Loucy (cell line): ENCODE measurements around the gene AIMP1.
"Not testable (repeated sequence)": the region's sequence is repeated elsewhere in the genome, so short reads cannot be mapped to it uniquely, and the experiment has no call there.

Experiments used
- H2AFZ ChIP-seq: fragments of 200-600 bp; sonication (generic); 2 replicates; pipeline ENCODE4 v1.6.0; 2016; ENCODE audit warnings: antibody characterized with exemption, mild to moderate bottlenecking, low read length, moderate library complexity
- H3F3A ChIP-seq: fragments of 200-600 bp; 2 replicates; pipeline ENCODE4 v1.6.0; 2016; ENCODE audit warnings: antibody characterized with exemption, low read depth, mild to moderate bottlenecking
- H3K27me3 ChIP-seq: fragments of 200-600 bp; sonication (generic); 2 replicates; pipeline ENCODE4 v1.6.1; 2014; ENCODE audit warnings: low read length, mild to moderate bottlenecking; ENCODE audit not compliant: insufficient read depth, poor library complexity, severe bottlenecking
- H3K36me3 ChIP-seq: fragments of 200-600 bp; sonication (generic); 2 replicates; pipeline ENCODE4 v1.6.1; 2016; ENCODE audit warnings: low read length; ENCODE audit not compliant: insufficient read depth
- H3K4me1 ChIP-seq: fragments of 200-600 bp; sonication (generic); 2 replicates; pipeline ENCODE4 v1.5.1; 2014; ENCODE audit warnings: low read length, mild to moderate bottlenecking; ENCODE audit not compliant: insufficient read depth, poor library complexity, severe bottlenecking
- H3K4me2 ChIP-seq: fragments of 200-600 bp; sonication (generic); 2 replicates; pipeline ENCODE4 v1.6.0; 2014; ENCODE audit warnings: antibody characterized with exemption, low read length, low read depth, mild to moderate bottlenecking; ENCODE audit not compliant: poor library complexity, severe bottlenecking
- H3K4me3 ChIP-seq: fragments of 200-600 bp; sonication (generic); 2 replicates; pipeline ENCODE4 v1.5.1; 2014; ENCODE audit warnings: low read length, mild to moderate bottlenecking, mixed read lengths; ENCODE audit not compliant: poor library complexity, severe bottlenecking
- H3K79me2 ChIP-seq: fragments of 200-600 bp; sonication (generic); 2 replicates; pipeline ENCODE4 v1.6.1; 2014; ENCODE audit warnings: low read length; ENCODE audit not compliant: insufficient read depth
- H3K9ac ChIP-seq: fragments of 200-600 bp; sonication (generic); 2 replicates; pipeline ENCODE4 v1.6.0; 2014; ENCODE audit warnings: mild to moderate bottlenecking, low read depth, low read length, moderate library complexity; ENCODE audit not compliant: poor library complexity, severe bottlenecking
- H3K9me2 ChIP-seq: fragments of 200-600 bp; sonication (generic); replicated peaks from 2 replicates; pipeline ENCODE4 v1.6.1; 2016; ENCODE audit warnings: low read depth, low read length, mixed read lengths
- H3K9me3 ChIP-seq: fragments of 200-600 bp; sonication (generic); 2 replicates; pipeline ENCODE4 v1.6.1; 2014; ENCODE audit warnings: mild to moderate bottlenecking, antibody characterized with exemption, low read length, low read depth; ENCODE audit not compliant: insufficient read depth
- H4K20me1 ChIP-seq: fragments of 200-600 bp; sonication (generic); 2 replicates; pipeline ENCODE4 v1.6.0; 2014; ENCODE audit warnings: antibody characterized with exemption, low read length, mild to moderate bottlenecking; ENCODE audit not compliant: insufficient read depth, poor library complexity, severe bottlenecking
- EZH2phosphoT487 ChIP-seq: fragments of 200-600 bp; IDR thresholded peaks from 2 replicates; pipeline ENCODE4 v1.6.1; 2018; ENCODE audit warnings: antibody characterized with exemption, mild to moderate bottlenecking, moderate library complexity, borderline replicate concordance
- TF ChIP-seq, protein P1 (sequence below): fragments of 200-600 bp; sonication (generic); conservative IDR thresholded peaks from 2 replicates; pipeline ENCODE4 v1.5.1; 2014; ENCODE audit warnings: mild to moderate bottlenecking, antibody characterized with exemption, low read length

AIMP1 gene

DNA sequence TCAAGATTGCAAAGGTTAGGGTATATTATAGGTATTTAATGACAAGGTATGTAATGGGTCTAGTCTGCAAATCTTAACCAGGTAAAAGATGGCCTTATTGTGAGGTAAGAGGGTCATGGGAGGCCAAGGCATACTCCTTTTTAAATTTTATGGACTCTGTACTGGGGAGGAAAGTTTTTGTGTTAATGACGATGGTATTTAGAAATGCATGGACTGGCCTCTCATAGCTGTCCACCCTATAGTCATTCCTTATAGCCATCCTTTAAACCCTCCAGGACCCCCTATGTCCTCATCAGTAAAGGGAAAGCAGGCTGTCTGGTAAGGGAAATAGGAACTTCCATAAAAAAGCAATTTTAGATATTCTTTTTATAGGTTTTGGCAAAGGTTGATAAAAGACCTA lies 1.5 kb downstream of the AIMP1 start:
- Histone ChIP-seq H3K36me3 (no peaks in the 10 kb centered on the region), H3K79me2 (peaks cover 78% of the 10 kb centered on the region), H3K9me3 (no peaks in the 10 kb centered on the region), H3K4me2 (peak overlapping the region; percentile 93), H2AFZ (no peak overlapping the region), H3K9ac (peak overlapping the region; percentile 89), H3K4me3 (peak overlapping the region; percentile 92), H4K20me1 (peaks cover 24% of the 10 kb centered on the region), H3K4me1 (peaks cover 43% of the 10 kb centered on the region), H3K27me3 (no peaks in the 10 kb centered on the region), H3K9me2 (no peaks in the 10 kb centered on the region), H3F3A (no peaks in the 10 kb centered on the region)
- TF ChIP-seq, protein P1, sequence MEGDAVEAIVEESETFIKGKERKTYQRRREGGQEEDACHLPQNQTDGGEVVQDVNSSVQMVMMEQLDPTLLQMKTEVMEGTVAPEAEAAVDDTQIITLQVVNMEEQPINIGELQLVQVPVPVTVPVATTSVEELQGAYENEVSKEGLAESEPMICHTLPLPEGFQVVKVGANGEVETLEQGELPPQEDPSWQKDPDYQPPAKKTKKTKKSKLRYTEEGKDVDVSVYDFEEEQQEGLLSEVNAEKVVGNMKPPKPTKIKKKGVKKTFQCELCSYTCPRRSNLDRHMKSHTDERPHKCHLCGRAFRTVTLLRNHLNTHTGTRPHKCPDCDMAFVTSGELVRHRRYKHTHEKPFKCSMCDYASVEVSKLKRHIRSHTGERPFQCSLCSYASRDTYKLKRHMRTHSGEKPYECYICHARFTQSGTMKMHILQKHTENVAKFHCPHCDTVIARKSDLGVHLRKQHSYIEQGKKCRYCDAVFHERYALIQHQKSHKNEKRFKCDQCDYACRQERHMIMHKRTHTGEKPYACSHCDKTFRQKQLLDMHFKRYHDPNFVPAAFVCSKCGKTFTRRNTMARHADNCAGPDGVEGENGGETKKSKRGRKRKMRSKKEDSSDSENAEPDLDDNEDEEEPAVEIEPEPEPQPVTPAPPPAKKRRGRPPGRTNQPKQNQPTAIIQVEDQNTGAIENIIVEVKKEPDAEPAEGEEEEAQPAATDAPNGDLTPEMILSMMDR = no peak
- no peak for TF ChIP-seq EZH2phosphoT487

- Histone ChIP-seq H3K9me2 (no peaks in the 10 kb centered on the region), H3K27me3 (no peaks in the 10 kb centered on the region), H3K79me2 (peaks cover 77% of the 10 kb centered on the region), H3K36me3 (no peaks in the 10 kb centered on the region), H3F3A (no peaks in the 10 kb centered on the region), H3K9ac (peak overlapping the region; percentile 89), H2AFZ (no peak overlapping the region), H3K9me3 (no peaks in the 10 kb centered on the region), H4K20me1 (peaks cover 24% of the 10 kb centered on the region), H3K4me2 (peak overlapping the region; percentile 93), H3K4me3 (peak overlapping the region; percentile 92), H3K4me1 (peaks cover 38% of the 10 kb centered on the region)
- TF ChIP-seq EZH2phosphoT487 = no peak
- TF ChIP-seq, protein P1 = no peak
These were observed 2.2 kb downstream of the AIMP1 start for GRCh38 chr4:106318511-106318910.

DNA sequence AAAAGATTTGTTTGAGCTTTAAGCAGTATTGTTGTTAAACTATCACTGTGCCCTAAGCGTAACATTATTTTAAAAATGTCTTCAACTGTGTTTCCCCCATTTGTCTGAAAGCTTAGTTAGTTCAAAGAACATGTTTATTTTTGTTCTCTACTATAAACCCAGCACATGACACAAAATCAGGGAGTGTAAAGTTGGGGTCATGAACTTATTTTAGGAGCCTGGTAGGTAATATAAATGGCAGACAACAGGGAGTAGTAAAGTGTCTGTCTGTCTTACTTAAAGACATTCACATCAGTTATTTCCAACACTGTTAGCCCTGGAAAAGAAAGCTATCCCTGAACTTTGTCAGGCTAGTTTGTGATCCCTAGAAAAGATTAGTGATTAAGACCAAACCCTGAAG lies 3.9 kb downstream of the AIMP1 start:
- H4K20me1 ChIP-seq = peaks cover 24% of the 10 kb centered on the region
- no peaks in the 10 kb centered on the region for H3F3A ChIP-seq
- H3K27me3 ChIP-seq = no peaks in the 10 kb centered on the region
- peaks cover 29% of the 10 kb centered on the region for H3K4me1 ChIP-seq
- peaks cover 60% of the 10 kb centered on the region for H3K79me2 ChIP-seq
- H2AFZ ChIP-seq = no peak overlapping the region
- H3K4me3 ChIP-seq = no peak overlapping the region
- H3K4me2 ChIP-seq = peak overlapping the region; percentile 93
- H3K9me2 ChIP-seq = no peaks in the 10 kb centered on the region
- H3K36me3 ChIP-seq = no peaks in the 10 kb centered on the region
- no peak overlapping the region for H3K9ac ChIP-seq
- TF ChIP-seq EZH2phosphoT487 = no peak
- TF ChIP-seq, protein P1 = no peak
- H3K9me3 ChIP-seq = no peaks in the 10 kb centered on the region

DNA sequence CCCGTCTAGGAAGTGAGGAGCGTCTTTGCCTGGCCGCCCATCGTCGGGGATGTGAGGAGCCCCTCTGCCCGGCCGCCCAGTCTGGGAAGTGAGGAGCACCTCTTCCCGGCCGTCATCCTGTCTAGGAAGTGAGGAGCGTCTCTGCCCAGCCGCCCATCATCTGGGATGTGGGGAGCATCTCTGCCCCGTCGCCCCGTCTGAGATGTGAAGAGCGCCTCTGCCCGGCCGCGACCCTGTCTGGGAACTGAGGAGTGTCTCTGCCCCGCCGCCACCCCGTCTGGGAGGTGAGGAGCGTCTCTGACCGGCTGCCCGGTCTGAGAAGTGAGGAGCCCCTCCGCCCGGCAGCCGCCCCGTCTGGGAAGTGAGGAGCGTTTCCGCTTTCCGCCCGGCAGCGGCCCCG lies 4.8 kb downstream of the AIMP1 start:
- H3K79me2 ChIP-seq = peaks cover 53% of the 10 kb centered on the region
- H3K27me3 ChIP-seq, H3K4me2 ChIP-seq, H3K36me3 ChIP-seq, H3K9me3 ChIP-seq, H3F3A ChIP-seq, H3K9me2 ChIP-seq, H3K9ac ChIP-seq, H2AFZ ChIP-seq, H3K4me3 ChIP-seq: not testable (repeated sequence)
- H3K4me1 ChIP-seq = peaks cover 29% of the 10 kb centered on the region
- peaks cover 24% of the 10 kb centered on the region for H4K20me1 ChIP-seq

GRCh38 chr4:106321814-106322213 lies 5.5 kb downstream of the AIMP1 start:
- not testable (repeated sequence) for H3K9me2 ChIP-seq, H3K27me3 ChIP-seq, H3F3A ChIP-seq, H3K4me3 ChIP-seq, H3K9me3 ChIP-seq, H3K4me2 ChIP-seq, H3K9ac ChIP-seq, H3K36me3 ChIP-seq, H2AFZ ChIP-seq
- Histone ChIP-seq H3K4me1 (peaks cover 28% of the 10 kb centered on the region), H3K79me2 (peaks cover 48% of the 10 kb centered on the region), H4K20me1 (peaks cover 22% of the 10 kb centered on the region)
